Measurements from ENCODE around the gene RHOH.

RHOH gene

GRCh38 chr4:40224432-40224831 is 27.6 kb downstream of the RHOH start:
- TF ChIP-seq CTCF (conservative IDR thresholded peaks at IDR 0.05; ENCODE audit: low read length), result no peak
- H3K4me3 ChIP-seq (ENCODE audit: low read length), result no peak overlapping the region
- DNase-seq (ENCODE audit: low read depth), result no peak

- no peak overlapping the region for H3K4me3 ChIP-seq (ENCODE audit: low read length)
- TF ChIP-seq CTCF (conservative IDR thresholded peaks at IDR 0.05; ENCODE audit: low read length), result no peak
- no peak for DNase-seq (ENCODE audit: low read depth)
Observed at GRCh38 chr4:40225497-40225896, 28.7 kb downstream of the RHOH start.

- no peak for TF ChIP-seq CTCF (conservative IDR thresholded peaks at IDR 0.05; ENCODE audit: low read length)
- DNase-seq (ENCODE audit: low read depth), result no peak
Observed at GRCh38 chr4:40227284-40227683, 30.5 kb downstream of the RHOH start.

GRCh38 chr4:40228497-40229365 is 31.9 kb downstream of the RHOH start:
- no peak for DNase-seq (ENCODE audit: low read depth)
- peak; percentile 45 for TF ChIP-seq CTCF (conservative IDR thresholded peaks at IDR 0.05; ENCODE audit: low read length)
- H3K4me3 ChIP-seq (ENCODE audit: low read length), result no peak overlapping the region

More at GRCh38 chr4:40227284-40227683, 30.5 kb downstream of the RHOH start:
- H3K4me3 ChIP-seq (ENCODE audit: low read length), result no peak overlapping the region

- no peak for TF ChIP-seq CTCF (conservative IDR thresholded peaks at IDR 0.05; ENCODE audit: low read length)
- no peak overlapping the region for H3K4me3 ChIP-seq (ENCODE audit: low read length)
- DNase-seq (ENCODE audit: low read depth), result no peak
Observed at GRCh38 chr4:40231316-40231863, 34.6 kb downstream of the RHOH start.

GRCh38 chr4:40232610-40233009 is 35.8 kb downstream of the RHOH start:
- H3K4me3 ChIP-seq (ENCODE audit: low read length), result no peak overlapping the region
- no peak for TF ChIP-seq CTCF (conservative IDR thresholded peaks at IDR 0.05; ENCODE audit: low read length)
- no peak for DNase-seq (ENCODE audit: low read depth)

- no peak overlapping the region for H3K4me3 ChIP-seq (ENCODE audit: low read length)
- TF ChIP-seq CTCF (conservative IDR thresholded peaks at IDR 0.05; ENCODE audit: low read length), result no peak
- DNase-seq (ENCODE audit: low read depth), result no peak
Observed at GRCh38 chr4:40233227-40233626, 36.4 kb downstream of the RHOH start.

All from AG10803 (cell line).